Medulla oblongata (tissue), 1 donor: ENCODE measurements around the gene LCE1B.

Experiments used
- DNase-seq: peaks from one replicate; pipeline ENCODE4 v3.0.0-alpha.2; 2015; ENCODE audit errors: extremely low spot score

Gene LCE1B

GRCh38 chr1:152811671-152812070 lies at the start of gene LCE1B:
Gene LCE1B (plus strand): TSS chr1:152811971. CDS start chr1:152812447, 476 bp downstream.
- DNase-seq, result no peak

- DNase-seq, result no peak
Observed at GRCh38 chr1:152768847-152769533, 42.8 kb upstream of the LCE1B start.

- no peak for DNase-seq
Observed at GRCh38 chr1:152770411-152770810, 41.4 kb upstream of the LCE1B start.

- no peak for DNase-seq
Observed at GRCh38 chr1:152774875-152775274, 36.9 kb upstream of the LCE1B start, which contains the start of gene LCE1F. Gene LCE1F (plus strand): TSS chr1:152775140. CDS start chr1:152776372, 1,232 bp downstream.

- no peak for DNase-seq
Observed at GRCh38 chr1:152776361-152776760, 35.4 kb upstream of the LCE1B start.

GRCh38 chr1:152777510-152778137 lies 34.1 kb upstream of the LCE1B start:
- no peak for DNase-seq

- DNase-seq, result no peak
Observed at GRCh38 chr1:152783095-152783494, 28.7 kb upstream of the LCE1B start.

- no peak for DNase-seq
Observed at GRCh38 chr1:152786077-152786476, 25.7 kb upstream of the LCE1B start, which contains the start of gene LCE1E. Gene LCE1E (plus strand): TSS chr1:152786257. CDS start chr1:152787300, 1,043 bp downstream.

GRCh38 chr1:152795686-152796085 lies 16.1 kb upstream of the LCE1B start:
- DNase-seq, result no peak

GRCh38 chr1:152796421-152796820 lies 15.3 kb upstream of the LCE1B start, which contains the start of gene LCE1D:
Gene LCE1D (plus strand): TSS chr1:152796721. CDS start chr1:152797795, 1,074 bp downstream.
- no peak for DNase-seq

- no peak for DNase-seq
Observed at GRCh38 chr1:152801333-152801732, 10.4 kb upstream of the LCE1B start.

- DNase-seq, result no peak
Observed at GRCh38 chr1:152806576-152806975, 5.2 kb upstream of the LCE1B start, which contains the start of gene LCE1C. Gene LCE1C (minus strand): TSS chr1:152806651. CDS start chr1:152805478, 1,173 bp downstream.

GRCh38 chr1:152811050-152811449 lies 721 bp upstream of the LCE1B start:
- DNase-seq, result no peak

- DNase-seq, result no peak
Observed at GRCh38 chr1:152817309-152817708, 5.5 kb downstream of the LCE1B start.

GRCh38 chr1:152823294-152823693 lies 11.5 kb downstream of the LCE1B start:
- DNase-seq, result no peak

- DNase-seq, result no peak
Observed at GRCh38 chr1:152824964-152825363, 13.2 kb downstream of the LCE1B start.

- no peak for DNase-seq
Observed at GRCh38 chr1:152827173-152827572, 15.4 kb downstream of the LCE1B start, which contains the start of gene LCE1A. Gene LCE1A (plus strand): TSS chr1:152827473. CDS start chr1:152827473, 0 bp downstream.

GRCh38 chr1:152836870-152837269 lies 25.1 kb downstream of the LCE1B start:
- DNase-seq, result no peak

- DNase-seq, result no peak
Observed at GRCh38 chr1:152842556-152842955, 30.8 kb downstream of the LCE1B start, which contains the start of gene LCE6A. Gene LCE6A (plus strand): TSS chr1:152842856. CDS start chr1:152843521, 665 bp downstream.

GRCh38 chr1:152855661-152856060 lies 43.9 kb downstream of the LCE1B start:
- no peak for DNase-seq

- no peak for DNase-seq
Observed at GRCh38 chr1:152858062-152858461, 46.3 kb downstream of the LCE1B start.

GRCh38 chr1:152859696-152860095 lies 47.9 kb downstream of the LCE1B start, which contains the start of gene LCE7A:
Gene LCE7A (plus strand): TSS chr1:152859996. CDS start chr1:152860698, 702 bp downstream.
- no peak for DNase-seq

- no peak for DNase-seq
Observed at GRCh38 chr1:152860129-152860528, 48.4 kb downstream of the LCE1B start.
